Epidermal melanocyte (primary cell): Measurements from ENCODE around the gene RHOXF1.
"Not testable (repeated sequence)": the region's sequence is repeated elsewhere in the genome, so short reads cannot be mapped to it uniquely, and the experiment has no call there.

Experiments
- DNase-seq: peaks from one replicate; pipeline ENCODE4 v3.0.0; 2011; ENCODE audit warnings: low spot score; ENCODE audit not compliant: insufficient read length

RHOXF1 gene

GRCh38 chrX:120087289-120088017 lies 28.3 kb downstream of the RHOXF1 start:
- DNase-seq: no peak

DNA sequence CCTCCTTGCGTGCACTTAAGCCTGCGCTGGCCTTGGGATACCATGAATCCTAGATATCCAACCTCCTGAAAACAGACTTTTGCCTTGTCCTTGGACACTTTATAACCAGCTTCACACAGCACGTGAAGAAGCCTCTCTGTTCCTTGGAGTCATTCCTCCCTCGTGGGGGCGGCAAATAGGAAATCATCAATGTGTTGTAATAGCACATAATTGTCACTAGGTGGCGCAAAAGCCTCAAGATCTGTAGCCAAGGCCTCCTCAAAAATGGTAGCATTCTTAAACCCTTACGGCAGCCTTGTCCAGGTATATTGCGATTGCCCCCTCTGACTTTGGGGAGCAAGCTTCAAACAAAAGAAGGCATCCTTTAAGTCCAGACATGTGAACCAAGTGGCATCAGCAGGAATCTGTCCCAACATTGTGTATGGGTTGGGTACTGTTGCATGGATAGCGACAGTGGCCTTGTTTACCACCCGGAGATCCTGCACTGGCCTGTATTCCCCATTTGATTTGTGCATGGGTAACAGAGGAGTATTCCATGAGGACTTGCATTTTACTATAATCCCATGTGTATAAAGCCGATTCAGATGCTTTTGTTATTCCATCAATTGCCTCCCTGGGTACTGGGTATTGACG lies 30.0 kb downstream of the RHOXF1 start:
- DNase-seq: not testable (repeated sequence)

- not testable (repeated sequence) for DNase-seq
Observed at GRCh38 chrX:120077590-120077989, 38.1 kb downstream of the RHOXF1 start, which contains the start of gene RHOXF2B. RHOXF2B (minus strand) TSS chrX:120077690; CDS start chrX:120077552, 138 bp downstream.

DNA sequence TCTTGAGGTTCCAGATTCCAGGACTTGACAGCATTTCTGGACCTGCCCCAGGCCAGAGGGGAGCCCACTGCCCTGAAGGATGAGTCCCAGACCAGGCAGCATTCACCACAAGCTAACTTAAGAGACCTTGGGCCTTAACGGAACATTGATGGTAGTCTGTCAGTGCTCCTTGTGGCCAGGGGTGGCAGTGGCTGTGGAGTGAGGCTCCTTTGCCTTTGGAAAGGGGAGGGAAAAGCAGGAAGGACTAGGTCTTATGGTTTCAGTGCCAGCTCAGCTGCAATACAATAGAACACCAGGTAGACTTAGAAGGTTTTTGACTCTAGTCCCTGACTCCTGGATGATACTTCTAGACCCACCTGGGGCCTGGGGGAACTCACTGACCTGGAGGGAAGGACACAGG lies 49.5 kb downstream of the RHOXF1 start:
- not testable (repeated sequence) for DNase-seq
